GM19395 (cell line): ENCODE results near the gene BCOR.

ENCODE experiments used
- ATAC-seq: cut with Tn5 transposase; IDR thresholded peaks from one replicate; pipeline ENCODE4 v1.9.1; 2021; ENCODE audit warnings: mild to moderate bottlenecking, moderate library complexity; ENCODE audit not compliant: unreplicated experiment

The BCOR gene

DNA sequence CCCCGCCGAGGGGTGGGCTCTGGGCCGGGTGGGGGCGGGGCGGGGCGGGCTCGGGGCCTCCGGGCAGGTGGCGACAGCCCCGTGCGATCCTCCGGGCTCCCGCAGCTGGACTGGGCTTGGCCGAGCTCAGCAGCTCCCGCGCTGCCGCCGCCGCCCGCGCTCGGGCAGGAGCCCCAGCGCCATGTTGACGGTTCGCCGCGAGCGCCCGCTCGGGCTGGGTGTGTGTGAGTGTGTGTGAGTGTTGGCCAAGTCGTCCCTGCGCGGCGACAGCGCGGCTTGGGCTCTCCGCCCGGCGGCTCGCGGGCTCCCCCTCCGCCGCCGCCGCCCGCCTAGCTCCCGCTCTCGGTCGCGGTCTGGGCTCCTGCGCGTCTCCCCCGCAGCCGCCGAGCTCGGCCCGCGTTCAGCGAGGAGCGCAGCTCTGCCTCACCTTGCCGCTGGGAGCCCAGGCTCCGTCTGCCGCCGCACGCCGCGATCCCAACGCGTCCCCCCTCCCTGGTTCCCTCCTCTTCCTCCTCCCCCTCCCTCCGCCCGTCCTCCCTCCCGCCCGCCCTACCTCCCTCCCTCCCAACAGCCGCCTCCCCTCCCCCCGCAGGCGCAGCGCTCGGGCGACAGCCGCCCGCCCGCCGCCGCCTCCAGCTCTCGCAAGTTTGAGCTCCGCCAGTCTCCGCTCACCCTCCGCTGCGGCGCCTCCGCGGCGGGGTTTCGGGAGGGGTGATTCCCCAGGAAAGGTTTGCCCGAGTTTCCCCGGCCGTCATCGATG lies at the start of gene BCOR:
TSS of gene BCOR (minus strand) at position 455 of the 760 bp plus-strand sequence. CDS start 20,029 bp downstream, outside the sequence.
- no peak for ATAC-seq

DNA sequence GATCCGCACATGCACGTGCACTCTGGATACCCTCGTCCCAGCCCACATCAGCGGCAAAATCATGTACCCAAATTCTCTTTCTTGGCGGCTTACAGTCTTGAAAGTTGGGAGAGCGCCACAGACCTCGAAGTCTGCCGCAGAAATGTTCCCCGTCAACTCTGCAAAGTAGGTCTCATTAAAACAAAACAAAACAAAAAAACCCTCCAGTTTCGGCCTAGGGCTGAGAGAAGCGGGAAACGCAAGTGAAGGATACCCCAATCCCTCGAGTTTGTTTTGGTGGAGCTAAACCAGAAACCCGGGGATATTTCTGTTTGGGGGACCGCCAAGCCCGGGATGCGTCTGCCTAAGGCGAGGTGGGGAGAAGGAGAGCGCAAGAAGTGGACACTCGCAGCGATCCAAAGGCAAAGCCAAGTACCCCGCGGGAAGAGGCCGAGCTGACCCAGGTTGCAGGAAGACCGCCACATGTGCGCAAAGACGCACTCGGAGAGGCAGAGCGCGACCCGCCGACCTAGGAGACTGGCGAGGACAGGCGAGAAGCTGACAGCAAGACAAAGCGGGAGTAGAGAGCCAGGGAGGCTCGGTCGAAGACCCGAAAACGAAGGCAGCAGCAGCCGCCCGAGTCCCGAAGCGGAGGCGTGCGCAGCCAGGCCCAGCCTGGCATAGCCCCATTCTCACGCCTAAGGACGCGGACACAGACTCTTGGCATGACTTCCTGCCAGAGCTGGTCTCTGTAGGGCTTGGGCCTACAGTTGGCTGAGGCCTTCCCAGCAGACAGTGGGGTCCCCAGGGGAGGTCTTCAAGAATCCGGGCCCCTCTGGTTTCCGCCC lies 49.6 kb upstream of the BCOR start:
- no peak for ATAC-seq

DNA sequence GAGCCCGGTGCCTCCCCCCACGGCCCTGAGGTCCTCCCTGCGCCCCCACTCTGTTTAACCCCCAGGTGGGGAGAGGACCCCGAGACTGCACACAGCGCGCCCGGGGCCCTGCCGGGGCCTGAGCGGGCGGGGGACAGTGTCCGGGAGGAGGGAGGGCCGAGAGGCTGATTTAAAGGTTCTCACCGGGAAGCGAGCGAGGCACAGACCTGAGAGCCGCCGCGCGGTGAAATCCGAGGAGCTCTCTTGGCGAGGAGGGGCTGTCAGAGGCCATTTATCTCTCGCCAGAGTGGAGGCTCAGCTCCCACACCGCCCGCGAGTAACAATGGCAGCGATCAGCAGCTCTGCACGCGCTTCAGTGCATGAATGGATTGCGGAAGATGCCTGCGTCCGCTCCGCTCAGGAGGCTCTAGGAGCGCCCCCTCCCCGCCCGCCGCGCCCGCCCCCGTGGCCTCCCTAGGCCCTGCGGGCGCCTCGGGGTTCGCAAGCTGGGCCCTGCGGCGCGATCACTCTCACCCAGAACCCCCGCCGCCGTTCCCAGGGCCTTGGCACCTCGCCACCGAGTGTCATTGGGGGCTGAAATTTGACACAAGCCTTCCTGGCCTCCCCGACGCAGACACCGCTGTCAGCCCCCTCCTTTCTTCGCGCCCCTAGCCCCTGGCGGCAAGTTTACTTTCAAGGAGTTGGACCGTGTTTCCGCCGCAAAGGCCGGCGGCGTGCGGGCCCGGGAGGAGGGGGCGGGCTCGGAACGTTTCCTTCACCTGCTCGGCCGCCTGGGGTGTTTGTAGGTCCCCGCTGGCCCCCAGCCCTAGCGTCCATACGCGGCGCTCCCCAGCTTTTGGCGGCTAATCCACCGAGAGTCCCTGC lies 48.7 kb upstream of the BCOR start:
- no peak for ATAC-seq

DNA sequence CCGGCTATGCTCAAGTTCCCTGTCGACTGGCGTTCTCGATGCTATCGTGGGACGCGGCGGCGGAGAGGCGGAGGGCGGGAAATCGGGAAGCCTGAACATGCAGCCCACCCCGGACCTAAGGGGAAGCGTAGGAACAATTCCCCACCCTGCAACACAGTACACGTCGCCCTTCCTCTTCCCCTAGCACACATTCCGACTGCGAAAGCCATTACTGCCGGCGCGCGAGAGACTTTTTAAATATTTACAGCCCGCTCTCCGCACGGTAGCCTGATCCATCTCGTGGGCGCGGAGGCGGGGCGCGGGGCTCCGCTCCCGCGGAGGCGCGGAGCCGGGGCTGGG lies 48.1 kb upstream of the BCOR start:
- ATAC-seq: no peak

DNA sequence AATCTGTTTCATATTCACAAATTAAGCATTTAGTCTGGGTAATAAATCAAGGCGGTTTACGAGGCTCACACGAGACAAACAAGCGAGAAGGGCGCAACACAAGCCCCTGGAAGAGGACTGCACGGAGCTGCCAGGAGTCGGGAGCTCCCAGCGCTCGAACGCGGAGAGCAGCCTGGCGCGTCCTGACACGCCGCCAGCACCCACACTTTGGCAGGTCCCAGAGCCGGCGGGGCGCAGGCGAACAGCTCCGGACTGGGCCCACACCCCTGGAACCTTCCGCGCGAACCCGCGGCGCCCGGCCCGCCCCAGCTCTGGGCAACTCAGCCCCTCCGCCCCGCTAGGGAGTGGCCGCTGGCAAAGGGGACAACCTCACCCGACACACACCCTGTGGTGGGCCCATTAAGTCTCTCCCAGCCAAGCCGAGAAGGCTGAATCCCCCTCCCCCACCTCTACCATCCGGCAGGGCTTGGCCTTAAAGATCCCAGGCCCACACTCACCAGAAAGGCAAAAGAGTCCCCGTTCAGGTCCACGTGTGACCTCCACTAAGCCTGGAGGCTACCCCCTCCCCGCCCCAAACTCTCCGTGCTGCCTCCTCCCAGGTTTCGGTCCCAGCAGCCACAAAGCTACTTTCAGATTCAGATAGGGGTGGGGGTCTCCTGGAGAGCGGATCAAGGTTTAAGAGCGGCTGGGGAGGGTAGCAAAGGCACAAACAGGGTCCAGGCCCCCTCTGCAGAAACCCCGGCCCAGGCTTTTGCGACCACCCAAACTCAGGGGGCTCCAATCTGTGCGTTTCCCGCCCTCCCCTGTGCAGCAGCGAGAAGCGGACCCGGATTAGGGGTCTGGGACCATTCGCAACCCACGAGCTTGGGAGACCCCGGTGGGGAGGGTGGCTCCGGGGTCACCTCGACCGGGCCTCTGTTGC lies 47.5 kb upstream of the BCOR start:
- no peak for ATAC-seq

DNA sequence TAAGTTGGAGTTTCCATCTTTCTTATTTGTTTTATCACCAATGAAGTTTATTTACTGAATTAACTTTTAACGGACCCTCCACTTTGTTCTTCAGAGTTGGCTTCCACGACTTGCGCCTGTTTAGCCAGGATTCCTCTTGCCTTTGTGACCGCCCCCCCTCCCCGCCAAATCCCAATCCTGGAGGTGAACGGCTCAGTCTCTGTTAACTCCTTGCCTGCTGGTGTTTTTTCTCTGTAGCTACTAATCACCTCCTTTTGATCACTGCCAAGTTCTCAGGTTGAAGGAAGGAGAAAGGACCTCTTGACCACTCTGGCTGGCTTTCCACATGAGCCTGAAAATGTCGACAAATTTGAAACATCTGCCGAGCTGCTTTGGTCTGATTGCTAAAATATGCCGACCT lies 46.8 kb upstream of the BCOR start:
- no peak for ATAC-seq

DNA sequence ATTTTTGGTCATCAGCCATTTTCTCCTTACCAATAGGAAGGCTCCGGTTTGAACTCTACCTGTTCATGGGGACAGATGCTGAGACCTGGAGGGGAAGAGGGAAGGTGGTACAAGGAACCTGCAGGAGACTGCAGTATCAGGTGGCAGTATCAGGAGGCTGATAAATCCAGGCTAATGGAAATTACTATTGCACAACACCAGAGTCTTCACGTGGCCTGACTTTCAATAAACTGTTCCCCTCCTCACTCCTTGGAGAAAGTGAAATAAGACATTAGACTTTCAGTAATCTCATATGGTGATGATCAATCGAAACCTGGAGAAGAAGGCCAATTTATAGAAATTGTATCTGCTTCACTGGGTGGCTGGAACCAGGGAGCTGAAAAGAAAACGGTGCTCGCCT lies 46.2 kb upstream of the BCOR start:
- no peak for ATAC-seq

DNA sequence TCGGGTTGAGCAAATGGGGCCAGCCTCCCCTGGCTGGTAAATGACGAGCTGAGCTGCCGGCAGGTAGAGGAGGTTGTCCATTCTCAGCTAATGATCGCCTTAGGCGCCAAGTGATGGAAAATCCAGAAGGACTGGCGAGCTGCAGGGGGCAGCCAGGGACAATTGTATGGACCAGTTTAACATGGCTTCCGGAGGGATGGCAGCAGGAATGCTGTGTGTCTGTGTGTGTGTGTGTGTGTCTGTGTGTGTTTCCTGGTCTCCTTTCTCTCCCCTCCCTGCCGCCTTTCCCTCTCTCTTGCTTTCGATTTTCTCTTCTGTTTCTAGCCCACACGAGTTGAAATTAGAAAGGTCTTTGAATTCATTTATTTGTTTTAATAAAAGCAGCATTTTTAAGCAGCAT lies 45.2 kb upstream of the BCOR start:
- no peak for ATAC-seq

DNA sequence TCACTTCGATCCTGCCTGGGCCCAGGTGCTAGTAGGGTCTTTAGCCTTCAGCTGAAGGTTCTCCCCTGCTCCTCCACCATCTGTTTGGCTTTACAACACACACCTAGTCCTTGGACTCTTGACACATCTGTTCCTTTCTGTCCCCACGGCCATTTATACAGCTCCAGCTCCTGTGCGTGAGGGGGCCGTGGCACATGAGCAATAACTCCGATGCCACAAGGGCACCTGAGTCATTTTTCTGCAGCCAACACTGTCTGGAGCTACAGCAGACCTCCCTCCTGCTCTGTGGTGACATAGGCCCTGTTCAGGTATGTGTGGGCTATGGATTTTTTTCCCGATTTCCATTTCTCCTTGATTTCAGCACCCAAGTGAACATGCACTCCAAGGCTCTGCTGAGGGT lies 44.7 kb upstream of the BCOR start:
- ATAC-seq: no peak

DNA sequence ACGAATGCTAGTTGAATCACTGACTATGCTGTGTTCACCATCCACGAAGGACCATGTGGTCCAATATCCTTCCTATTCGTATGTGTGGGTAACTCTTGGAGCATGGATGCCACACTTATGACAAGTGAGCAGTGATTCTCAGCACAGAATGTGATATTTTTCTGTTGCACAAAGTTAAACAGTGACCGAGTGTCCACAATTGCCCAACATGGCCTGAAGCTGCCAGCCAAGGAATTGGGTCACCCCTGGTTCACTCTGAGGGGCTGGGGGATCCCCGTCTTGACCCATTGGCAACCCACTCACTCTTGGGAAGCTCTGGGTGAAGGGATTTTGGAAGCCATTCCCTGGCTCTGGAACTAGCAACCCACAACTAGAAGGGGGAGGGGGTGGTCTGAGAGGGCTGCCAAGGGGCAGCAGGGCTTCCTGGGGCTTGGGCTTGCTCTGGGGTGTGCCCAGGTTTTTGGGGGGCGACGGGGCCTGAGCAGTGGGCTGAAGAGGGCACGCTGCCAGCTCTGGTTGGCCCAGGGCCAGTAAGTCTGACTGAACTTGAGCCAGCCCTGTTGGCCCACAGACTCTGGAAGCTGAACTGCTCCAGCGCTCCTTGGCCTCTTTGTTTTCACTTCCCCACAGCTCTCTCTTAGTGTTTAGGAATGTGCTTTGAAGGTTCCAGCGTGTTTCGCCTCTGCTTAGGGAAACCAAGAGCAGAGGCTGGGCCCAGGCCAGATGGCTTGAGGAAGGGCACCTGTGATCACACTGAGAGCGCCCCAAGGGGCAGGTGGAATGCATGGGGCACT lies 43.1 kb upstream of the BCOR start:
- no peak for ATAC-seq

DNA sequence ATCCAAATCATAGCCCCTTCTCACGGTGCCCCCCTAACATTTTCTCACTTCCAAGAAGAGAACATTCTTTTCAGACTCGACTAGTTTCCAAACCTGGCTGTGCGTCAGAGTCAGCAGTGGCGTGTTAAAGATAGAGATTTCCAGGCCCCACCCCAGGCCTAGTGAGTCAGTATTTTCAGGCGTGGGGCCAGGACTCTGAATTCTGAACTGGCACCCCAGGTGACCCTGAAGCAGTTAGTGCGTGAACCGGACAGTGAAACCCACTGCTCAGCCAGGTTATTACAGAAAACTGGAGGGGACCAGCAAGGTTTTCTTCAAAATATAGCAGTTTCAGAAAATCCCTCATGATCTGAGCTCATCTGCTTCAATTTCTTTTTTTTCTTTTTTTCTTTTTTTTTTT lies 35.0 kb upstream of the BCOR start:
- no peak for ATAC-seq

DNA sequence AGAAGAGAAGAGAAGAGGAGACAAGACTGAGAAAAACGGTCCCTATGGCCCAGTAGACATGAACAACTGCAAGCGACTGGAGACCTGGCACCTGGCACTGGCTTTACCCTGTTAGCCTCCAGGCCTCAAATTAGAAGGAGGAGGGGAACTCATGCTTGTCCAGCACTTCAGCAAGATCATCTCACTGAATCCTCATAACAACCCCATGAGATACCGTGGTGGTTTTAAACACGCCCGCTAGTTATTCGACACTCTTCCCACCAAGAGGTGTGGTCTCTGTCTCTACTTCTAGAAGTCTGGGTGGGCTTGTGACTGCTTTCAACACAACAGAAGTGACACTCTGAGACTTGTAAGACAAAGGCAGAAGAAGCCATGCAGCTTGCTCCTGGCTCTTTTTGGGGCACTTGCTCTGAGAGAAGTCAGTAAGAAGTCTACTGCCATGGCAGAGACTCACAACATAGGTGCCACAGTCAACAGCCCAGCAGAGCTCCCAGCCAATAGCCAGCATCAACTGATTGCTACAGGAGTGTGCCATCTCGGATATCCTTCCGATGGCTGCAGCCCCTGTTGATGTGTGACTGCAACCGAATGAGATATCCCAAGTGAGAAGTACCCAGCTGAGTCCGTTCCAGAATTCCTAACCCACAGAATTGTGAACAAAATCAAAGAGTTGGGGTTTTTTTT lies 34.0 kb upstream of the BCOR start:
- no peak for ATAC-seq

DNA sequence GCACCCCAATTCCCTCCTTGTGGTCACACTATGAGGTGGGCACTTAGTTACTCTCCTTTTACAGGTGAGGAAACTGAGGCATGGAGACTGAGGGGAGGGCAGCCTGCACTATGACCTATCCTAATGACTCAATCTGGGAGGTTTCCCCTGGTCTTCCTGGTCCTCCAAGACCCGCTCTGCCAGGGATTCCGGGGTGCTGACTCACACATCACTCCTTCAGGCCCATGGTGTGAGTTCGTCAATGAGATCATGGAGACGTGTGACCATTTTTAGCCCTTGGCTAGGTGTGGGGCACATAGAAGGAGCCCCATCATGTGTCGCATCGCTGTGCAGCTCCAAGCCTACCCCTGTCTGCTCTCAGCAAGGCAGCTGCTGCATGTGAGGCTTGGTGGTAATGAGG lies 32.4 kb upstream of the BCOR start:
- no peak for ATAC-seq

DNA sequence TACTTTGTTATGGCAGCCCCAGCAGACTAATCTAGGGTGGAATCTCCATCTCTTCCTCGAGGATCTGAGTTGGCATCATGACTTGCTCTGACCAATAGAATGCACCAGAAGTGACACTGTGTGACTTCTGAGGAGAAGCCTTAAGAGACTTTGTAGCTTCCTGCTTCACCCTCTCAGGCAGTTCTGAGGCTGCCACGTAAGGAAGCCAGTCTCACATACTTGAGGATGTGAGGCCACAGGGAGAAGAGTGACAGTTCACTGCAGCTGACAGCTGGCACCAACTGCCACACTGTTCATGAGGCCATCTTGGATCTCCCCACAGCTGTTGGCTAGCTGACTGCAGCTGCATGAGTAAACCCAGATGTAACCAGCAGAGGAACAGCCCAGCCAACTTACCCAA lies 29.3 kb upstream of the BCOR start:
- ATAC-seq: no peak

DNA sequence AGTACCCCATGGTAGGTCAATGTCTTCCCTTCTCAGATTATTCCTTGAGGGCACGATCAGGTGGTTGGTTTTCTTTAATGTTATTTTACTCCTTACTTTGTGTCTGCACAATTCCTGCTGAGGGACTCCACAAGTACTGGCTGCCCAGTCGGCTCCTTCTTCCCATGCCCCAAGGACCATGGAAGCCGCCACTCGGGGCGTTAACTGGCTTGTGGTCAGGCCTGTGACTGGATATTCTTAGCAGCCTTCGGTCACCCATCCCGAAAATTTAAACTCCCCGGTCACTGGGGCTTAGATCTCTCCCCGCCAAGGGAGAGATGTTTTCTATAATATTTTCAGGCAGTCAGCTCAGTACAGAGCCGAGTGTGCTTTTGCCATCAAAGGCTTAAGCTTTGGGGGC lies 24.7 kb upstream of the BCOR start:
- no peak for ATAC-seq

DNA sequence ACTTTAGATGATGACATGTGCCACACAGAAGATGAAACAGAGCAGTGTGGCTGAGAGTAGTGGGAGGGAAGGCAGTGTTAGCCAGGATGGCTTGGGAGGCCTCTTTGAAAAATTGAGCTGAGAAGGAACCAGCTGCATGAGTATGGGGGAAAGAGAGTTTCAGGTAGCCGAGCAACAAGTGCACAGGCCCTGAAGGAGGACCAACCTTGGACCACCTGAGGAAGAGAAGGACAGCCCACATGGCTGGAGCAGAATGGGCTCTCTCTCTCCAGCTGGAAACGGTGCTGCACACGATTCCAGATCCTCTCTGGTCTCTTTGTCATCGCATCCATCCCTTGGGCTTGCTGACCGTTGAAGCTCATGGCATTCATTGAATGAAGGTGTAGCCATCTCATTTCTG lies 23.9 kb upstream of the BCOR start:
- ATAC-seq: no peak

DNA sequence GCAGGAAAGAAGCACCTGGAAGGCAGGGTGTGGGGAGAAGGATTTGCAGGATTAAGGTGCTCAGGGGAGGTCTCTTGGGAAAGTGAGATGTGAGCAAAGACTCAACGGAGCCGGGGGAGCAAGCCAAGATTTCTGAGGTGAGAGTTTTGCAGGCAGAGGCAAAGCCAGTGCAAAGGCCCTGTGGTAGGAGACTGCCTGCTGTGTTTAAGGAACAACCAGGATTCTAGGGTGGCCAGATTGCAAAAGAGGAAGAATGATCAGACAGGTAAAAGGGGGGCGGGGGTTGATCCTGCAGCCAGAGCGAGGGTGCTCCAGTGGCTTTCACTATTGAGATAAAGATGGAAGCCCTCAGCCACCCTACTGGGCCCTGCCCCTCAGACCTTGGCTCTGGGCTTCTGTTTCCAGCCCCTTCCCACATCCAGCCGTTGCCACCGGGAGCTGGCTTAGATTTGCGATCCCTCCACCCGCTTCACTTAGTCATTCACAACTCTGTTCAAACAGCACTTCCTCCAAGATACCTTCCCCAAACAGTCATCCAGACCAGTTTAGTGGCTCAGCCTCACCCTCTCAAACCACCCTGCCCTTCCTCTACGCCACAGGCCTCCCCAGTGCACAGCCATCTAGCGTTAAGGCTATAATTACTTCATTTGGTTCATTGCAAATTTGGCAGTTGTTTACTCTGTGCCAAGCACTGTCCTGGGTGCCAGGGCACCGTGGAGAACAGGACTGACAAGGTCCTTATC lies 23.3 kb upstream of the BCOR start:
- ATAC-seq: no peak

DNA sequence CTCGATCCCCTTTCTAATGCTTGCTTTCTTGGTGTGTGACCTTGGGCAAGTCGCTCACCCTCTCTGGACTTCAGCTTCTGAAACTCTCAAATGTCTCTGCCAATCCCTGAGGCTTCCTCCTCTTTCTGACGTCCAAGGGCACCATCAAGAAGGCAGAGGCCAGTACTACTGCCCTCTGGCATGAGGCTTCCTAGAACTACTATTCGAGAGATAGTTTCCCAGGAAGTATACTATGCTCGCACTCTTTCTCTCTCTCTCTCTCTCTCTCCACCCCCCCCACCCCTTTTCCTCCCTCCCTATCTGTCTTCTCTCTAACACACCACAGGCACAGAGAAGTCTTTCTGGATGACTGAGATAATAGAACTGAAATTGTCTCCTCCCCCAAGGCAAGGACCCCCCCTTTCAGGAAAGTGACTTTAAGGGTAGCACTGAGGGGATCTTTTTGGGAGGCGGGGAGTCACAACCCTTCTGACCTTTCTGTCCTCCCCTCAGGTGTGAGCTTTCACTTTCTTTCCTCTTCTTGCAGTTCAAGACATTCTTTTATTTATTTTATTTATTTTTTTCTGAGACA lies 20.0 kb upstream of the BCOR start:
- no peak for ATAC-seq
